ENCODE results near the gene CSNK1E. TPM values are rescaled to one million over a fixed set of nuclear protein-coding genes. Genes with fewer than 3 reads are reported as not detected.
A peak's percentile ranks its signal among the peaks of the same experiment; 100 is the strongest.

CSNK1E gene
- total RNA-seq, 1 donor from 2014 or later: 176 TPM

GRCh38 chr22:38325587-38325986 lies 8.4 kb upstream of the CSNK1E start:
- Mint-ChIP-seq H3K9me3 (ENCODE audit: unreplicated experiment) (no peaks in the 10 kb centered on the region), H3K36me3 (ENCODE audit: unreplicated experiment) (no peaks in the 10 kb centered on the region), H3K4me1 (ENCODE audit: unreplicated experiment) (peaks cover 15% of the 10 kb centered on the region), H3K4me3 (ENCODE audit: unreplicated experiment) (no peak overlapping the region), H3K27me3 (ENCODE audit: unreplicated experiment) (no peaks in the 10 kb centered on the region), H3K27ac (ENCODE audit: unreplicated experiment) (no peak overlapping the region)
- DNase-seq (ENCODE audit: extremely low spot score, unreplicated experiment): no peak
- TF ChIP-seq, protein P1, sequence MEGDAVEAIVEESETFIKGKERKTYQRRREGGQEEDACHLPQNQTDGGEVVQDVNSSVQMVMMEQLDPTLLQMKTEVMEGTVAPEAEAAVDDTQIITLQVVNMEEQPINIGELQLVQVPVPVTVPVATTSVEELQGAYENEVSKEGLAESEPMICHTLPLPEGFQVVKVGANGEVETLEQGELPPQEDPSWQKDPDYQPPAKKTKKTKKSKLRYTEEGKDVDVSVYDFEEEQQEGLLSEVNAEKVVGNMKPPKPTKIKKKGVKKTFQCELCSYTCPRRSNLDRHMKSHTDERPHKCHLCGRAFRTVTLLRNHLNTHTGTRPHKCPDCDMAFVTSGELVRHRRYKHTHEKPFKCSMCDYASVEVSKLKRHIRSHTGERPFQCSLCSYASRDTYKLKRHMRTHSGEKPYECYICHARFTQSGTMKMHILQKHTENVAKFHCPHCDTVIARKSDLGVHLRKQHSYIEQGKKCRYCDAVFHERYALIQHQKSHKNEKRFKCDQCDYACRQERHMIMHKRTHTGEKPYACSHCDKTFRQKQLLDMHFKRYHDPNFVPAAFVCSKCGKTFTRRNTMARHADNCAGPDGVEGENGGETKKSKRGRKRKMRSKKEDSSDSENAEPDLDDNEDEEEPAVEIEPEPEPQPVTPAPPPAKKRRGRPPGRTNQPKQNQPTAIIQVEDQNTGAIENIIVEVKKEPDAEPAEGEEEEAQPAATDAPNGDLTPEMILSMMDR (IDR thresholded peaks at IDR 0.05): no peak

GRCh38 chr22:38320605-38321402 lies 3.6 kb upstream of the CSNK1E start:
- no peaks in the 10 kb centered on the region for H3K9me3 Mint-ChIP-seq (ENCODE audit: unreplicated experiment)
- H3K4me1 Mint-ChIP-seq (ENCODE audit: unreplicated experiment): peaks cover 18% of the 10 kb centered on the region
- DNase-seq (ENCODE audit: extremely low spot score, unreplicated experiment): no peak
- TF ChIP-seq, protein P1 (IDR thresholded peaks at IDR 0.05): no peak
- H3K27ac Mint-ChIP-seq (ENCODE audit: unreplicated experiment): no peak overlapping the region
- no peaks in the 10 kb centered on the region for H3K27me3 Mint-ChIP-seq (ENCODE audit: unreplicated experiment)
- no peak overlapping the region for H3K4me3 Mint-ChIP-seq (ENCODE audit: unreplicated experiment)
- H3K36me3 Mint-ChIP-seq (ENCODE audit: unreplicated experiment): no peaks in the 10 kb centered on the region

- H3K36me3 Mint-ChIP-seq (ENCODE audit: unreplicated experiment): no peaks in the 10 kb centered on the region
- peak overlapping the region; percentile 73 for H3K4me3 Mint-ChIP-seq (ENCODE audit: unreplicated experiment)
- H3K9me3 Mint-ChIP-seq (ENCODE audit: unreplicated experiment): no peaks in the 10 kb centered on the region
- H3K27me3 Mint-ChIP-seq (ENCODE audit: unreplicated experiment): no peaks in the 10 kb centered on the region
- peaks cover 35% of the 10 kb centered on the region for H3K4me1 Mint-ChIP-seq (ENCODE audit: unreplicated experiment)
- peak overlapping the region; percentile 92 for H3K27ac Mint-ChIP-seq (ENCODE audit: unreplicated experiment)
- no peak for DNase-seq (ENCODE audit: extremely low spot score, unreplicated experiment)
- TF ChIP-seq, protein P1 (IDR thresholded peaks at IDR 0.05): no peak
Observed at GRCh38 chr22:38318792-38319773, 1.9 kb upstream of the CSNK1E start.

- H3K4me3 Mint-ChIP-seq (ENCODE audit: unreplicated experiment): peak overlapping the region; percentile 73
- H3K36me3 Mint-ChIP-seq (ENCODE audit: unreplicated experiment): no peaks in the 10 kb centered on the region
- H3K9me3 Mint-ChIP-seq (ENCODE audit: unreplicated experiment): no peaks in the 10 kb centered on the region
- peaks cover 44% of the 10 kb centered on the region for H3K4me1 Mint-ChIP-seq (ENCODE audit: unreplicated experiment)
- H3K27me3 Mint-ChIP-seq (ENCODE audit: unreplicated experiment): no peaks in the 10 kb centered on the region
- no peak for DNase-seq (ENCODE audit: extremely low spot score, unreplicated experiment)
- H3K27ac Mint-ChIP-seq (ENCODE audit: unreplicated experiment): peak overlapping the region; percentile 92
- TF ChIP-seq, protein P1 (IDR thresholded peaks at IDR 0.05): no peak
Observed at GRCh38 chr22:38317995-38318715, 922 bp upstream of the CSNK1E start.
